ENCODE results near the gene KIAA1671.
"Not testable (repeated sequence)": the region's sequence is repeated elsewhere in the genome, so short reads cannot be mapped to it uniquely, and the experiment has no call there.

Gene KIAA1671

GRCh38 chr22:25219211-25219689 lies 266.7 kb downstream of the KIAA1671 start, which contains the start of gene CRYBB2:
Gene CRYBB2, plus strand, starts transcription at chr22:25219639. Its CDS starts 1,791 bp downstream, at chr22:25221430.
- CTCF ChIA-PET = no interaction called here
- TF ChIP-seq CTCF (IDR thresholded peaks at IDR 0.05; ENCODE audit: control extremely low read depth, extremely low read depth, low read depth, missing control alignments) = no peak
- POLR2A ChIA-PET = no interaction called here
- no peak for DNase-seq (ENCODE audit: extremely low spot score)

- DNase-seq (ENCODE audit: extremely low spot score) = no peak
- ChIA-PET CTCF (no interaction called here), POLR2A (no interaction called here)
- no peak for TF ChIP-seq CTCF (IDR thresholded peaks at IDR 0.05; ENCODE audit: control extremely low read depth, extremely low read depth, low read depth, missing control alignments)
Observed at GRCh38 chr22:25219948-25220442, 267.5 kb downstream of the KIAA1671 start.

- POLR2A ChIA-PET = no interaction called here
- TF ChIP-seq CTCF (IDR thresholded peaks at IDR 0.05; ENCODE audit: control extremely low read depth, extremely low read depth, low read depth, missing control alignments) = no peak
- CTCF ChIA-PET = no interaction called here
- no peak for DNase-seq (ENCODE audit: extremely low spot score)
Observed at GRCh38 chr22:25221790-25222189, 269.3 kb downstream of the KIAA1671 start.

GRCh38 chr22:25223269-25223850 lies 270.8 kb downstream of the KIAA1671 start:
- DNase-seq (ENCODE audit: extremely low spot score) = no peak
- ChIA-PET POLR2A (no interaction called here), CTCF (interaction anchor here (4.8 kb wide), 1 partner anchor 21 kb away, joined by 16 read pairs; no protein-coding TSS in a partner anchor)
- no peak for TF ChIP-seq CTCF (IDR thresholded peaks at IDR 0.05; ENCODE audit: control extremely low read depth, extremely low read depth, low read depth, missing control alignments)

GRCh38 chr22:25228822-25229221 lies 276.3 kb downstream of the KIAA1671 start:
- ChIA-PET POLR2A (no interaction called here), CTCF (no interaction called here)
- TF ChIP-seq CTCF (IDR thresholded peaks at IDR 0.05; ENCODE audit: control extremely low read depth, extremely low read depth, low read depth, missing control alignments) = no peak
- no peak for DNase-seq (ENCODE audit: extremely low spot score)

- DNase-seq (ENCODE audit: extremely low spot score); CTCF ChIA-PET; POLR2A ChIA-PET: not testable (repeated sequence)
Observed at GRCh38 chr22:25230760-25231159, 278.2 kb downstream of the KIAA1671 start.

GRCh38 chr22:25232301-25232700 lies 279.8 kb downstream of the KIAA1671 start:
- ChIA-PET CTCF (no interaction called here), POLR2A (no interaction called here)
- no peak for TF ChIP-seq CTCF (IDR thresholded peaks at IDR 0.05; ENCODE audit: control extremely low read depth, extremely low read depth, low read depth, missing control alignments)
- DNase-seq (ENCODE audit: extremely low spot score) = no peak

- DNase-seq (ENCODE audit: extremely low spot score); POLR2A ChIA-PET; CTCF ChIA-PET: not testable (repeated sequence)
Observed at GRCh38 chr22:25233706-25234105, 281.2 kb downstream of the KIAA1671 start.

Data from GM10248 (cell line).